Suprapubic skin (tissue), 4 donors: ENCODE measurements around the gene IL20. TPM values are rescaled to one million over a fixed set of nuclear protein-coding genes. Genes with fewer than 3 reads are reported as not detected.

Source experiments
- DNase-seq, 2 donors: peaks; one replicate each; pipeline ENCODE4 v3.0.0-alpha.2; 2019; ENCODE audit warnings: low spot score in 2 of 2
- H3K27ac ChIP-seq: fragments of 200-600 bp; sonication (generic); one replicate; pipeline ENCODE4 v1.5.1; 2019
- H3K27me3 ChIP-seq: fragments of 200-600 bp; sonication (generic); one replicate; pipeline ENCODE4 v1.5.1; 2019
- H3K36me3 ChIP-seq: fragments of 200-600 bp; sonication (generic); one replicate; pipeline ENCODE4 v1.5.1; 2019
- H3K4me1 ChIP-seq: fragments of 200-600 bp; sonication (generic); one replicate; pipeline ENCODE4 v1.5.1; 2019
- H3K4me3 ChIP-seq: fragments of 200-600 bp; sonication (generic); one replicate; pipeline ENCODE4 v1.5.1; 2019; ENCODE audit warnings: mild to moderate bottlenecking
- H3K9me3 ChIP-seq: fragments of 200-600 bp; sonication (generic); one replicate; pipeline ENCODE4 v1.5.1; 2019
- CTCF ChIP-seq, 2 donors: fragments of 200-600 bp in 1 of 2; fragments of 450-650 bp in 1 of 2; sonication (generic) in 1 of 2; IDR thresholded peaks; one replicate each; pipeline ENCODE4 v1.5.1; 2016 to 2019; ENCODE audit warnings: antibody characterized with exemption in 2 of 2, mild to moderate bottlenecking in 1 of 2, moderate library complexity in 1 of 2
- EP300 ChIP-seq: sonication (generic); formaldehyde crosslinking; IDR thresholded peaks from one replicate; pipeline ENCODE4 v1.6.1; 2017; ENCODE audit warnings: antibody characterized with exemption
- POLR2A ChIP-seq, 2 donors: fragments of 450-650 bp; IDR thresholded peaks; one replicate each; pipeline ENCODE4 v1.6.1; 2017; ENCODE audit warnings: antibody characterized with exemption in 2 of 2, mild to moderate bottlenecking in 2 of 2, moderate library complexity in 2 of 2
- POLR2AphosphoS5 ChIP-seq, 3 donors: sonication (generic); formaldehyde crosslinking; IDR thresholded peaks; one replicate each; pipeline ENCODE4 v1.6.1; 2017; ENCODE audit warnings: antibody characterized with exemption in 3 of 3
- WGBS: methylation state at CpG from one replicate; pipeline ENCODE4 v1.1.5; 2018; 5-methylcytosine and 5-hydroxymethylcytosine counted together
- total RNA-seq, 4 donors: library from RNA; depleted of rRNA; stranded (reverse); fragments of >200 nt; gene quantifications; one replicate each; pipeline ENCODE4 v1.1.0, GENCODE V29; 2016

Gene IL20
- total RNA-seq, 4 donors from 2014 or later, result 0.76 to 1.4 (median 1.0) TPM; not detected in 1

DNA sequence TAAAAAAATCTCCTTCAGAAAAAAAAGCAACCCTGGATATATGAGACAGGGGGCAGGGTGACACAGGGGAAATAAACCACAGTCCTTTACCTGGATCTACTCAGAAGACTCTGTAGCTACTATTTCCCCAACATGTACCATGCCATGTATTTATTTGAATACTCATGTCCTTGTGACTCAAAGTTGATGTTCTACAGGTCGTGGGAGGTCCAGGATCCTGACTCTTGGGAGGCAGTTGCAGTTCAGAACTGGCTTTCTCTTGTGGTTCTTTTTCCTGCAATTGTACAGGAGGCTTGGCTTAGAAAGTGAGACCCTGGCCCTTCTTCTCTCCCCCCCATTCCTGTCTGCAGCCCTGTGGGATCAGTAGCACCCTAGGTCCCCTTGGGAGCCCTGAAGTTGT lies 26.0 kb downstream of the IL20 start:
- H3K27me3 ChIP-seq, result no peaks in the 10 kb centered on the region
- TF ChIP-seq EP300 (no peak), POLR2A (IDR thresholded peaks at IDR 0.05) (no peak), CTCF (IDR thresholded peaks at IDR 0.05) (no peak), POLR2AphosphoS5 (IDR thresholded peaks at IDR 0.05) (no peak)
- H3K27ac ChIP-seq, result no peak overlapping the region
- H3K36me3 ChIP-seq, result no peaks in the 10 kb centered on the region
- no peaks in the 10 kb centered on the region for H3K9me3 ChIP-seq
- 93% methylated on average over 1 of the region's 1 CpG for WGBS
- H3K4me1 ChIP-seq, result peaks cover 21% of the 10 kb centered on the region
- no peak for DNase-seq
- no peak overlapping the region for H3K4me3 ChIP-seq

DNA sequence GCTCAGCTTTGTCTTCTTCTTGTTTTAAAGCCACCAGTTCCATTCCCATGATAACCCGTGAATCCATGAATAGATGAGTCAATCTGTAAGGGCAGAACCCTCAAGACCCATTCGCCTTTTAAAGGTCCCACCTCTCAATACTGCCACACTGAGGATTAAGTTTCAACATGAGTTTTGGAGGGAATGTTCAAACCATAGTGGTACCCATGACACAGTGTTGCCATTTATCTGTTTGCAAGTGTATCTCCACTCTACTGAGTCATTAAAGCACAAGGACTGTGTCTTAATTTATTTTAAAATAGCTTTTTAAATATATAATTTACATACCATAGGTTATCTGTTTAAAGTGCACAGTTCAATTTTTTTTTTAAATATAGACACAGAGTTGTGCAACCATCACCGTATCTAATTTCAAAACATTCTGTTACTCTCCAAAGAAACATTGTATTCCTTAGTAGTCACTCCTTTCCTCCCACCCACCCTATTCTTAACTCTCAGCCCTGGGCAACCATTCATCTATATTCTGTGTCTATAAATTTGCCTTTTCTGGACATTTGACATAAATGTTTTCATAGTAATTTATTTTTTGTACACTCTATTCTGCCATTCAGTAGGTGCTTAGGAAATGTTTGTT lies 27.0 kb downstream of the IL20 start:
- no peak for DNase-seq
- Histone ChIP-seq H3K36me3 (no peaks in the 10 kb centered on the region), H3K4me1 (peaks cover 25% of the 10 kb centered on the region), H3K4me3 (no peak overlapping the region), H3K9me3 (no peaks in the 10 kb centered on the region), H3K27me3 (no peaks in the 10 kb centered on the region), H3K27ac (no peak overlapping the region)
- no peak for TF ChIP-seq CTCF (IDR thresholded peaks at IDR 0.05)
- no peak for TF ChIP-seq EP300
- TF ChIP-seq POLR2A (IDR thresholded peaks at IDR 0.05), result no peak
- no peak for TF ChIP-seq POLR2AphosphoS5 (IDR thresholded peaks at IDR 0.05)
- WGBS, result 74% methylated on average over 3 of the region's 3 CpGs

DNA sequence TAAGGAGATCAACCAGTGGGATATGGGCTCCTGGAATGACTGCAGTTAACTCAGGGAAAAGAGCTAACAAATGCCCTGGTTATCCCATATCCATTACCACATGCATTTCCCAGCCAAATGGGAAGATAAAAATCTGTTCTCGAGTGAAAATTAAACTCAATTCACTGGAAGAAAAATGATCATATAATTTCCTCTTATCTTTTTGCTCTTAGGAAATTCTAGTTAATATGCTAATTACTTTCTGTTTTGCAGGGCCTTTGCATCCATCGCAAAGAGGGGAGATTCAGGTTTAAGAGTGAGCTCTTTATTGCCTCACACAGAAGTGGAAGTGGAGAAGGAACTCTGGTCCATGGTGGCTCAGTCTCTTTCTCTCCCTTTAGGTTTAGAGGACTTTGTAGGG lies 28.0 kb downstream of the IL20 start:
- WGBS, result 59% methylated on average over 2 of the region's 2 CpGs

GRCh38 chr1:206895325-206895724 lies 29.9 kb downstream of the IL20 start:
- Histone ChIP-seq H3K27ac (no peak overlapping the region), H3K4me3 (no peak overlapping the region), H3K27me3 (peaks cover 4% of the 10 kb centered on the region), H3K4me1 (peaks cover 20% of the 10 kb centered on the region), H3K36me3 (no peaks in the 10 kb centered on the region), H3K9me3 (no peaks in the 10 kb centered on the region)
- TF ChIP-seq EP300 (no peak), CTCF (IDR thresholded peaks at IDR 0.05) (no peak), POLR2A (IDR thresholded peaks at IDR 0.05) (no peak), POLR2AphosphoS5 (IDR thresholded peaks at IDR 0.05) (no peak)
- WGBS, result 50% methylated on average over 3 of the region's 3 CpGs
- DNase-seq, result no peak

More for the DNA sequence above, 28.0 kb downstream of the IL20 start:
- Histone ChIP-seq H3K4me3 (no peak overlapping the region), H3K9me3 (no peaks in the 10 kb centered on the region), H3K27me3 (no peaks in the 10 kb centered on the region), H3K36me3 (no peaks in the 10 kb centered on the region), H3K4me1 (peaks cover 25% of the 10 kb centered on the region), H3K27ac (no peak overlapping the region)
- DNase-seq, result no peak
- TF ChIP-seq EP300 (no peak), CTCF (IDR thresholded peaks at IDR 0.05) (no peak), POLR2AphosphoS5 (IDR thresholded peaks at IDR 0.05) (no peak), POLR2A (IDR thresholded peaks at IDR 0.05) (no peak)

DNA sequence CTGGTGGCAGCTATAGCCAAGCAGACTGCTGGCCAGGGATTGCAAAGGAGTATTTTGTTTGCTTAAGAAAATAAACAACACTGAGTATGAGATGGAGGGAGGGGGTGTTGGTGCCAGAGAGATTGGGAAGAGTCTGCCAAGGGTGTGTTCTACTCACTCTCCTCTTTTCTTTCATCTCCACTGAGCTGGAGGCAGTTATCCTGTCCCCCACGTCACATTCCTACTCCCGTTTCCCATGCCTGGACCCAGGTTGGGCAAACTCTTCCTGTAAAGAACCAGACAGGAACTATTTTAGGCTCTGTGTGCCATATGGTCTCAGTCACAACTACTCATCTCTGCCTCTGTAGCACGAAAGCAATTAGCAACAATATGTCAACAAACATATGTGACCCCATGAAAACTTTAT lies 30.4 kb downstream of the IL20 start:
- H3K4me1 ChIP-seq, result peaks cover 15% of the 10 kb centered on the region
- H3K9me3 ChIP-seq, result no peaks in the 10 kb centered on the region
- no peaks in the 10 kb centered on the region for H3K36me3 ChIP-seq
- no peak overlapping the region for H3K4me3 ChIP-seq
- TF ChIP-seq POLR2A (IDR thresholded peaks at IDR 0.05), result no peak
- no peak for DNase-seq
- peaks cover 4% of the 10 kb centered on the region for H3K27me3 ChIP-seq
- WGBS, result 25% methylated on average over 3 of the region's 3 CpGs
- H3K27ac ChIP-seq, result no peak overlapping the region

GRCh38 chr1:206896261-206896660 lies 30.8 kb downstream of the IL20 start:
- H3K36me3 ChIP-seq, result no peaks in the 10 kb centered on the region
- DNase-seq, result no peak
- TF ChIP-seq POLR2AphosphoS5 (IDR thresholded peaks at IDR 0.05), result no peak
- no peak for TF ChIP-seq EP300
- TF ChIP-seq POLR2A (IDR thresholded peaks at IDR 0.05), result no peak
- no peak for TF ChIP-seq CTCF (IDR thresholded peaks at IDR 0.05)
- WGBS, result 56% methylated on average over 3 of the region's 3 CpGs
- peaks cover 13% of the 10 kb centered on the region for H3K4me1 ChIP-seq
- H3K9me3 ChIP-seq, result no peaks in the 10 kb centered on the region
- peaks cover 7% of the 10 kb centered on the region for H3K27me3 ChIP-seq
- no peak overlapping the region for H3K27ac ChIP-seq
- no peak overlapping the region for H3K4me3 ChIP-seq
